Transverse colon (tissue), 4 donors: ENCODE data around the gene SREK1.

Source experiments
- CTCF ChIP-seq, 5 experiments: fragments of 200-600 bp in 3 of 5; fragments of 450-650 bp in 2 of 5; sonication (generic) in 3 of 5; IDR thresholded peaks; 1 replicate in 2 of 5; 2 replicates in 3 of 5; pipeline ENCODE4 v1.5.1; 2016 to 2017; ENCODE audit warnings: antibody characterized with exemption in 5 of 5, inconsistent platforms in 3 of 5, mild to moderate bottlenecking in 2 of 5, moderate library complexity in 1 of 5
- POLR2A ChIP-seq: fragments of 450-650 bp; IDR thresholded peaks from one replicate; pipeline ENCODE4 v1.6.1; 2016; ENCODE audit warnings: antibody characterized with exemption, mild to moderate bottlenecking, moderate library complexity
- POLR2AphosphoS5 ChIP-seq, 3 donors: sonication (generic); formaldehyde crosslinking; IDR thresholded peaks; one replicate each; pipeline ENCODE4 v1.6.1; 2016; ENCODE audit warnings: antibody characterized with exemption in 3 of 3

- TF ChIP-seq CTCF (IDR thresholded peaks at IDR 0.05), result no peak
- no peak for TF ChIP-seq POLR2AphosphoS5 (IDR thresholded peaks at IDR 0.05)
- TF ChIP-seq POLR2A, result no peak
These were observed 35.4 kb downstream of the SREK1 start for GRCh38 chr5:66179297-66180051.
